CD4-positive, alpha-beta T cell treated with Interleukin-4 for 1 hour (primary cell): Measurements from ENCODE around the gene CD180.
"Not testable (repeated sequence)": the region's sequence is repeated elsewhere in the genome, so short reads cannot be mapped to it uniquely, and the experiment has no call there.

ENCODE experiments used
- DNase-seq, 2 donors: peaks; one replicate each; pipeline ENCODE4 v3.0.0-alpha.2; 2020 to 2022

CD180 gene

DNA sequence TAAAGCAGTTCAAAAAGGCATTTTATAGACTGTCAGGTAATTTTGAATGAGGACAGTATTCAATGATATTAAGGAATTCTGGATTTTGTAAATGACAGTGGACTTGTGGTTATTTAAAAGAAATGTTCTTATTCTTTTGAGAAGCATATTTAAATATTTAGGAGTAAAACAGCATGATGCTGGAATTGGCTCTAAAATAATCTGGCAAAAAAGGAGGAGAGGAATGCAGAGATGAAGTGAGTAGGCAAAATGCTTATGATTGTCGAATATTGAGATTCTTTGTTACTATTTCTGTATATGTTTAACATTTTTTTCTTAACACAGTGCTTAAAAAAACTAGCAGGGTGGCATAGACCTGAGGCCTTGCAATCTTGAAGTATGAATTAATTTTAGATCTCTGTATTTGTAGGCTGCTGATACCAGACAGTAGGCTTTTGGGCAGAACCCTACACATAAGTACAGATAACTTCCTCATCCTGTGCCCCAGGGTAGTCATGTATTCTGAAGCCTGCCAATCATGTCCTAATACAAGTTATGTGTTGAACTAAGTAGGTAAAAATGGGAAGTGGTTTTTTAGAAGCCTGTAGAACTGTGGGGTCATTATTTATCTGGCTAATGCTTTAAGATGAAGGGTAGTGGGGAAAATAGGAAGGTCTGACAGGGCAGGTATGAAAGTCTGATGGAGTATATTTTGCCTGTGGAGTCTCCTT, 9.4 kb downstream of the CD180 start:
- peak in 1 of 2 donors; percentile 47 for DNase-seq

DNA sequence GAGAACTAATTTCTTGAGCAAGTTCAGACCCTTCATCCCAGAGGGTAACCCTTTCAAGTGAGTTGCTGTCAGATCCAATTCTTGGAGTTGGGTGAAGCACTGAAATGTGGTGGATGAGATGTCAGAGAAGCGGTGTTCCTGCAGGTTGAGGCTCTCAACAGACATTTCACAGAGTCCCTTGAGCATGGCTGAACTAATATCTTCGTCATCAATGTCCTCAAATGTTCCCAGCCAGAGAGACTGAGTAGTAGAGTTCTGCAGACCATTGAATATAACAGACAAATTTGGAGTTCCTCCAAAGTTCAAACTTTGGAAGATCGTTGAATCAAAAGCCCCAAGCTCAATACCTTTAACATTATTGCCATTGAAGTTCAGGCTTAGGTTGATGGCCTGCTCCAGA, 12.7 kb downstream of the CD180 start:
- no peak for DNase-seq

DNA sequence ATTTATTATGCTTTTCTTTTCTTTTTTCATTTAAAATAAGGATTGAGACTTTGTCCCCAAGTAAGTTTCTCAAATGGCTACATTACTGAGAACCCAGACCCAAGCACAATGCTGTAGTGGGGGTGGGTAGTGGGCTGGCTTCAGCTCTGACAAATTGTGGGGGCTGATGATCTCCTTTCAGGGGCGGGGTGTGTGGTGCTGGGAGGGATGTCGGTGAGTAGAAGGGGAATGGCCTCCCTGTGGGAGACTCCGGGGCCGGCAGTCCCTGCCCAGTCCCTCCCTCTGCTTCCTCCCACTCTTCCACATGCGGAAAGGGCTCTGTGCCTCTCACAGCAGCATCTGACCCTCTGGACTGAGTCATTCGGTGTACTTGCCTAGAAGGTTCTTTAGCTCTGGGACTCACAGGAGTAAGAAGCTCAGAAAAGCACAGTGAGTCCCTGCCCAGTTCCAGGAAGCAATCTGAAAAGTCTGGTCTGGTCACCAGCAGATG, 14.3 kb downstream of the CD180 start:
- DNase-seq: peak in 1 of 2 donors; percentile 55

DNA sequence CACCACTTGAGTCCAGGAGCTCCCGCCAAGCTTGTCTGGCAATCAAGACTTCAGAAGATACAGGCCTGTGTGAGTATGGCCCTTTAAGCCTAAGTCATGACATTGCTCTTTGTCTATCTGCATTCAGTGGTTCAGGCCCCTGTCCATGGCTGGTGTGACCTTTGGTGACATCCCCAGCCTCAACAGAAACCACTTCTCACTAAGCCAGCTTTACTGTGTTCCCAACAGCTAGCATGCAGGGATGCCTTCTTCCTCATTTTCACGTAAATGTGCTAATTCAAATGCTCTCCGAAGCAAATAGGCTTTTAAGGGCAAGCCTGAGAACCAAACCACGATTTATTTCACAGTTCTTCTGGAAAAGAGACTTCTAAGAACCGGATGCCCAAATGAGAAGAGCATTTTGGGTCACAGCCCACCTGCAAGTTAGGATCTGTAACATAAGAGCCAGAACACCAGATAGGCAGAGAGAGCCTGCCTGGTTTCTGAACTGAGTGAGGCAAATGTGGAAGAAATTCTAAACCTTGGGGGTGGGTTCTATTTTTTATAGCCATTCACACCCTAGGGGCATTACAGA, 14.9 kb downstream of the CD180 start:
- DNase-seq: peak in 1 of 2 donors; percentile 54

DNA sequence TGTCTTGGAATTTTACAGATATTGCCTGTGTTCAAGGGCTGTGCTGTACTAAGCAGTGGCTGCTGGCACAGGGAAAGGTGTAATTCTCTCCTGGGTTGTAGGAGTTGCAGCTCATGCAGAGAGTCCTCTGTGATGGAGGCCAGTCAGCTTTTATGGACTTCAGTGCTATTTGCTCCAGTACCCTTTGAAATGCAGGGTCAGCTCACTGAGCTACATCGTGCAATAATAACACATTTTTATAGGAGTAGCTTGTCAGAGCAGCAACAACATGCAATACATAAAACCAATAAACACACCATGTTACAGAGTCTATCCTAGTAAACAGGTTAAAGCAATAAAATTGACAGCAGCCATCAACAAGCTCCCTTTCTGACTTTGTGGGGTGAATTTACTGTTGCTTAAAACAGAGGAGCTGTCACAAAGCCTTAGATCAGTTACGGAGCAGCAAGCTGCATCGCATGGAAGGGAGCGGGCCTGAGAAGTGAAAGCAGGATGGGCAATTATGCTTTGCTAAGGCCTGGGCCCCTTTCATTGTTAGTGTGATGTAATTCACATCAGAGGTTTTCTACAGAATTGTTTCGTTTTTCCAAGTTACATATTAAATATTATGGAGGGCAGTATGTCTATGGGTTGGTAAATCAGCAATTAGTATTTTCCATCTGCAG, 16.8 kb downstream of the CD180 start:
- DNase-seq: no peak

DNA sequence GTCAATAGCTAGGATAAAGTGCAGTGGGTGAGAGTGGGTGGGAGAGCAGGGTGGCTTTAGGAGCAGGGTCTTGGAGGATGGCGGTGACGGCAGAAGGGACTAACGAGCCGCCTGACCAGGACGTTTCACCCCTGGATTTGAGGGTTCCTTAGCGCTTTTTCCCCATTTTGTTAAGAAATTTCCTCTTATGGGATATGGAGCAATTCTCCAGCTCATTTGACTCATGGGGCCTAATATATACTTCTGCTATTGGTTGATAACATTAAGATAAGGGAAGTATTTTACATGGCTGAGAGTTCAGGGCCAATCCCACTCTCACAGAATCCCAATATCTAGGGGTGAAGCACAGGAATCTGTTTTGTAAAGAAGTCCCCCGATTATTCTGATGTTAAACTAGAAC, 17.6 kb downstream of the CD180 start:
- no peak for DNase-seq

DNA sequence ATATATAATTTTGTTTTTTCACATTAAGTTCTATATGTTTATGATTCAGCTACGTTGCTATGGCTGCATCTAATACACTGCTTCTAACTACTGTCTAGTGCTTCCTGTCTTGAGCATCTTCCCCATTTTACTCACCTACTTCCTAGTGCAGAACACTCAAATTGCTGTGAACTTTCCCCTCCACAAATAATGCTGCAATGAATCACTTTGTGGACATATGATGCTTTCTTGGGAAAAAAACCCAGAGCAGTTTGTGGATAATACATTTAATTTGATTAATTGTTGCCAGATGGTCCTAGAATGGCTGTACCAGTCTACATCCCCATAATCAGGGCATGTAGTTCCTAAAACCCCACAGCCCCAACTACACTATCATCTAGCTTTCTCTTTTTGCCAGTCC, 18.5 kb downstream of the CD180 start:
- no peak for DNase-seq

DNA sequence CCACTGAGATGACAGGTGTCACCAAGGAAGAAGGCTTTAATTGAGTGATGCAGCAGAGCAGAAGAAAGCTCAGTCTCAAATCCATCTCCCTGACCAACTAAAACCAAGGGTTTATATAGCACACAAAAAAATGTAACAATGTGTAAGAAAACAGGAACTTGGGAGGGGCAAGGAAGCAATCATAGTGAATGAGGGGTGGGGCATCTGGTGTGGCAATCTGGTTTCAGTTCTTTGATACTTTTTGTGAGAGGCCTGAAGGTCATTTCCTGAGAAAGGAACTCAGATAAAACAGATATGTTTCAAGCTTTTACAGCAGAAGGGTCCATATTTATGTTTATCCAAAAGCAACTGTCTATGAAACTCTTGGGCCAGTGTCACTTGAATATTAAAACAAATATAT, 19.7 kb downstream of the CD180 start:
- peak in 1 of 2 donors; percentile 54 for DNase-seq

DNA sequence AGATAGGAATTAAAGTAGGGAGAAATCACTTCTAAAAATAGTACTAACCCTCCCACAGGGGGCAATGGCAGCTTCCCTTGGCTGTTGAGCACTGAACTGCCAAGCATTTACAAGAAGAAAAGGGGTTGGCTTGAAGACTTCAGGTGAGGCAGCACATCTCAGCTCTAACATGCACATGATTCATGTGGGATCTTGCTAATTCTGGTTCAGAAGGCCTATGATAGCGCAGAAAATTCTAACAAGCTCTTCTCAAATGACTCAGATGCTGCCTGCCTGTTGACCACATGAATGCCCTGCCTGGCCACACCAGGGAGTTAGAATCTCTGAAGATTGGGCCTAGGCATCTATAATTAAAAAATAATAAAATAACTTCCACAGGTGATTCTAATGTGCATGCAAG, 22.6 kb downstream of the CD180 start:
- DNase-seq: no peak

DNA sequence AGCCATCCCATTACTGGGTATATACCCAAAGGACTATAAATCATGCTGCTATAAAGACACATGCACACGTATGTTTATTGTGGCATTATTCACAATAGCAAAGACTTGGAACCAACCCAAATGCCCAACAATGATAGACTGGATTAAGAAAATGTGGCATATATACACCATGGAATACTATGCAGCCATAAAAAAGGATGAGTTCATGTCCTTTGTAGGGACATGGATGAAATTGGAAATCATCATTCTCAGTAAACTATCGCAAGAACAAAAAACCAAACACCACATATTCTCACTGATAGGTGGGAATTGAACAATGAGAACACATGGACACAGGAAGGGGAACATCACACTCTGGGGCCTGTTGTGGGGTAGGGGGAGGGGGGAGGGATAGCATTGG, 23.2 kb downstream of the CD180 start:
- DNase-seq: not testable (repeated sequence)

DNA sequence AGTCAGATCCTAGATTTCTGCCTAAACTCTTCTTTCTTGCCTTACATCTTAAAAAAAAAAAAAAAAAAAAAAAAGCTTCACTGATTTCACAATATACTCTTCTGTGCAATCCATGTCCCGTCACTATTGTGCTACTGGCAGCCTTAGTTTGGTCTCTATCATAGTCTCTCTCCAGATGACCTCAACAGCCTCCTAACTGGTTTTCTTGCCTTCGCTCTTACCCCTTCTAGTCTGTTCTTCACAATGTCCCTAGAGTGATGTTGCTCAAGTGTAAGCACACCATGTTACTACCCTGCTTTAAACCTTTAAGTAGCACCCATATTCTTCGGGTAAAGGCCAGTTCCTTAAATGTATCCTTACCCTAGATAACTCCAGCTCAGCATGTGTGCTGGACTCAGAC, 25.8 kb downstream of the CD180 start:
- DNase-seq: no peak

DNA sequence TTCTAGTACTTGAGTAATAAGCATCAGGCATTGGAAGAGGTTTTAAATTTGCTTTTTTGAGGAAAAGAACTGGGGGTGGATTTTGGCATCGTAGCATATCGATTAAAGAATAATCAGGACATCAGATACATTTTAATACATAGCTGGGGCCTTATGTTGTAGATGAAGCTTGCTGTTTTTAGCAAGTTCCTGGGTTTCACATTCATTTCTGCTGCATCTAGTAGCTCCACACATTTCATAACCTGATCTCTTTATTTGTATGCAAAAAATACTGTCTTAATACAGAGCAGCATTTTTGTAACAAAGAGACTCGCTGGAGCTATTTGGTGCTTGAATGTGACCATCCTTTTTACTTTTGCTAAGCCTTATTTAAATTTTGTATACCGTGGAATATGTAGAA, 28.5 kb downstream of the CD180 start:
- no peak for DNase-seq

DNA sequence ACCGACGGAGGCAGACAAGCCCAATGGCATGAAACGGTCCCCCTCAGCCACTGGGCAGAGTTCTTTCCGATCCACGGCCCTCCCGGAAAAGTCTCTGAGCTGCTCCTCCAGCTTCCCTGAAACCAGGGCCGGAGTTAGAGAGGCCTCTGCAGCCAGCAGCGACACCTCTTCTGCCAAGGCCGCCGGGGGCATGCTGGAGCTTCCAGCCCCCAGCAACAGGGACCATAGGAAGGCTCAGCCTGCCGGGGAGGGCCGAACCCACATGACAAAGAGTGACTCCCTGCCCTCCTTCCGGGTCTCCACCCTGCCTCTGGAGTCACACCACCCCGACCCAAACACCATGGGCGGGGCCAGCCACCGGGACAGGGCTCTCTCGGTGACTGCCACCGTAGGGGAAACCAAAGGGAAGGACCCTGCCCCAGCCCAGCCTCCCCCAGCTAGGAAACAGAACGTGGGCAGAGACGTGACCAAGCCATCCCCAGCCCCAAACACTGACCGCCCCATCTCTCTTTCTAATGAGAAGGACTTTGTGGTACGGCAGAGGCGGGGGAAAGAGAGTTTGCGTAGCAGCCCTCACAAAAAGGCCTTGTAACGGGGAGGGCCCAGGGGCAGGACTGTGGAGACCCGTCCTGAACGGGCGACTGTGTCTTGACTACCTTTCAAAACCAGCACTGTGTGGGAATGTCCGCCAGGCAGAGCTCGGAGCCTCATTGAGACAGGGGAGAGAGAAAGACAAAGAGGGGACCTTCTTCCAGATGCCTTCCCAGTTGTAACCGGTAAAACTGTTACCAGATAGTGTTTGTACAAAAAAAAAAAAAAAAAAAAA, 29.9 kb downstream of the CD180 start:
- DNase-seq: peak; percentile 81

DNA sequence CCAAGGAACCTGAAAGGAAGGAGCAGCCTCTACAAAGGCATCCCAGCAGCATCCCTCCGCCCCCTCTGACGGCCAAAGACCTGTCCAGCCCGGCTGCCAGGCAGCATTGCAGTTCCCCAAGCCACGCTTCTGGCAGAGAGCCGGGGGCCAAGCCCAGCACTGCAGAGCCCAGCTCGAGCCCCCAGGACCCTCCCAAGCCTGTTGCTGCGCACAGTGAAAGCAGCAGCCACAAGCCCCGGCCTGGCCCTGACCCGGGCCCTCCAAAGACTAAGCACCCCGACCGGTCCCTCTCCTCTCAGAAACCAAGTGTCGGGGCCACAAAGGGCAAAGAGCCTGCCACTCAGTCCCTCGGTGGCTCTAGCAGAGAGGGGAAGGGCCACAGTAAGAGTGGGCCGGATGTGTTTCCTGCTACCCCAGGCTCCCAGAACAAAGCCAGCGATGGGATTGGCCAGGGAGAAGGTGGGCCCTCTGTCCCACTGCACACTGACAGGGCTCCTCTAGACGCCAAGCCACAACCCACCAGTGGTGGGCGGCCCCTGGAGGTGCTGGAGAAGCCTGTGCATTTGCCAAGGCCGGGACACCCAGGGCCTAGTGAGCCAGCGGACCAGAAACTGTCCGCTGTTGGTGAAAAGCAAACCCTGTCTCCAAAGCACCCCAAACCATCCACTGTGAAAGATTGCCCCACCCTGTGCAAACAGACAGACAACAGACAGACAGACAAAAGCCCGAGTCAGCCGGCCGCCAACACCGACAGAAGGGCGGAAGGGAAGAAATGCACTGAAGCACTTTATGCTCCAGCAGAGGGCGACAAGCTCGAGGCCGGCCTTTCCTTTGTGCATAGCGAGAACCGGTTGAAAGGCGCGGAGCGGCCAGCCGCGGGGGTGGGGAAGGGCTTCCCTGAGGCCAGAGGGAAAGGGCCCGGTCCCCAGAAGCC, 30.8 kb downstream of the CD180 start:
- peak; percentile 86 for DNase-seq

DNA sequence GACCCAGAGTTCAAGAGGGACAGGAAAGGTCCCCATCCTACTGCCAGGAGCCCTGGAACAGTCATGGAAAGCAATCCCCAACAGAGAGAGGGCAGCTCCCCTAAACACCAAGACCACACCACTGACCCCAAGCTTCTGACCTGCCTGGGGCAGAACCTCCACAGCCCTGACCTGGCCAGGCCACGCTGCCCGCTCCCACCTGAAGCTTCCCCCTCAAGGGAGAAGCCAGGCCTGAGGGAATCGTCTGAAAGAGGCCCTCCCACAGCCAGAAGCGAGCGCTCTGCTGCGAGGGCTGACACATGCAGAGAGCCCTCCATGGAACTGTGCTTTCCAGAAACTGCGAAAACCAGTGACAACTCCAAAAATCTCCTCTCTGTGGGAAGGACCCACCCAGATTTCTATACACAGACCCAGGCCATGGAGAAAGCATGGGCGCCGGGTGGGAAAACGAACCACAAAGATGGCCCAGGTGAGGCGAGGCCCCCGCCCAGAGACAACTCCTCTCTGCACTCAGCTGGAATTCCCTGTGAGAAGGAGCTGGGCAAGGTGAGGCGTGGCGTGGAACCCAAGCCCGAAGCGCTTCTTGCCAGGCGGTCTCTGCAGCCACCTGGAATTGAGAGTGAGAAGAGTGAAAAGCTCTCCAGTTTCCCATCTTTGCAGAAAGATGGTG, 31.6 kb downstream of the CD180 start:
- no peak for DNase-seq

DNA sequence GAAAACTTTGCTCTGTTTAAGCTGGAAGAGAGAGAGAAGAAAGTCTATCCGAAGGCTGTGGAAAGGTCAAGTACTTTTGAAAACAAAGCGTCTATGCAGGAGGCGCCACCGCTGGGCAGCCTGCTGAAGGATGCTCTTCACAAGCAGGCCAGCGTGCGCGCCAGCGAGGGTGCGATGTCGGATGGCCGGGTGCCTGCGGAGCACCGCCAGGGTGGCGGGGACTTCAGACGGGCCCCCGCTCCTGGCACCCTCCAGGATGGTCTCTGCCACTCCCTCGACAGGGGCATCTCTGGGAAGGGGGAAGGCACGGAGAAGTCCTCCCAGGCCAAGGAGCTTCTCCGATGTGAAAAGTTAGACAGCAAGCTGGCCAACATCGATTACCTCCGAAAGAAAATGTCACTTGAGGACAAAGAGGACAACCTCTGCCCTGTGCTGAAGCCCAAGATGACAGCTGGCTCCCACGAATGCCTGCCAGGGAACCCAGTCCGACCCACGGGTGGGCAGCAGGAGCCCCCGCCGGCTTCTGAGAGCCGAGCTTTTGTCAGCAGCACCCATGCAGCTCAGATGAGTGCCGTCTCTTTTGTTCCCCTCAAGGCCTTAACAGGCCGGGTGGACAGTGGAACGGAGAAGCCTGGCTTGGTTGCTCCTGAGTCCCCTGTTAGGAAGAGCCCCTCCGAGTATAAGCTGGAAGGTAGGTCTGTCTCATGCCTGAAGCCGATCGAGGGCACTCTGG, 32.6 kb downstream of the CD180 start:
- no peak for DNase-seq

DNA sequence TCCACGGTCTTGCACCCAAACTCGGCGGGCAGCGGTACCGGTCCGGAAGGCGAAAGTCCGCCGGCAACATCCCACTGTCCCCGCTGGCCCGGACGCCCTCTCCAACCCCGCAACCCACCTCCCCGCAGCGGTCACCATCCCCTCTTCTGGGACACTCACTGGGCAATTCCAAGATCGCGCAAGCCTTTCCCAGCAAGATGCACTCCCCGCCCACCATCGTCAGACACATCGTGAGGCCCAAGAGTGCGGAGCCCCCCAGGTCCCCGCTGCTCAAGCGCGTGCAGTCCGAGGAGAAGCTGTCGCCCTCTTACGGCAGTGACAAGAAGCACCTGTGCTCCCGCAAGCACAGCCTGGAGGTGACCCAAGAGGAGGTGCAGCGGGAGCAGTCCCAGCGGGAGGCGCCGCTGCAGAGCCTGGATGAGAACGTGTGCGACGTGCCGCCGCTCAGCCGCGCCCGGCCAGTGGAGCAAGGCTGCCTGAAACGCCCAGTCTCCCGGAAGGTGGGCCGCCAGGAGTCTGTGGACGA, 33.3 kb downstream of the CD180 start:
- no peak for DNase-seq

DNA sequence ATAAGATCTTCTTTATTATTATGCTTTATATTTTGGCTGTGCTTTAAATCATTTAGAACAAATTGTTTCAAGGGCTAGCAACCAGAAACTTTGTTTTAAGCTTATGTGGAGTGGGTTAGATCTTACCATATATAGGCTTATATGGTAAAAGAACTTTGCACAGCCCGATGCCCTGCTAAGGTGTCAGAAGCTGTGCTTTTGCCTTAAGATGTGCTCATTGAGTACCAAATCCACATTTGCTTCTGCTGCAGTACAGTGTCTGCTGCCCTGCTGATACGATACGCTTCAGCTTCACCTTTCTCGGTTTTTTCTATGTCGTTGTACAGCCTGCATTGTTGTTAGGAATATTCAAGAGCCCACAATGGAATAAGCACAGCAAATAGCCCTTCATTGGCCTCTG, 34.8 kb downstream of the CD180 start:
- DNase-seq: no peak

DNA sequence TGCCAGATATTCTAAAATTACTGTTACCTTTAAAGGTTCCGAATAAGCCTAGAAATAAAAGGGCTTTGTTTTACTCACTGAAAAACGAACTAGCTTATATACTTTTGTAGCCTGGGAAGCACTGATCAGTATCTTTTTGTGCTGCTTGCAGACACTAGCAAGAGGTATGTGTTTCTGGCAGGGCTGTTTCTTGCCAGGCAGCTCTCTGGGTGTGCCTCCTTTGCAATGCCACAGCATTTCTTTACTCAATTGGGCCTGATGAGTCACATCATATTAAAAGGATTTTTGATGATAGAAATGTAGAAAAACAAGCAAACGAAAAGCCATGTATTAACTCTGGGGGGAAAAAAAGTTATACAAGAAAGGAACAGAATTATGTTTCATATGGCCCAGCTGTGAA, 35.6 kb downstream of the CD180 start:
- DNase-seq: peak; percentile 42 to 55

DNA sequence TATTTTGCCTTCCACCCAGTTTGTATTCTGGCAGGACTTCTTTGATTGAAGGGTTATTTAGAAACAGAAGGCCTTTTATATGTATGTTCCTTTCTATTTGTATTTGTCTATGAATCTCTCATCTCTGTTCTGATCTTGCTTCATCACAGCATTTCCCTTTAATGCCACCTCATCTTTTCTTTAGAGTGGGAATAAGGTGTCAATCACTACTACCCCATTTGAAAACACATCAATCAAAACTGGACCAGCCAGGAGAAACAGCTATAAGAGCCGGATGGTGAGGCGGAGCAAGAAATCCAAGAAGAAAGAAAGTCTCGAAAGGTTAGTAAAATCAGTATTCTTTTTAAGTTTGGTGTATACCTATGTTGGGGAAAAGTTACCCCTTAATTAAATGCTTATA, 36.3 kb downstream of the CD180 start:
- no peak for DNase-seq
